Measurements from ENCODE around the gene ENTPD3. TPM values are rescaled to one million over a fixed set of nuclear protein-coding genes. Genes with fewer than 3 reads are reported as not detected.

ENTPD3 gene
- total RNA-seq, 1 experiment from 2014 or later: 6.0 TPM

DNA sequence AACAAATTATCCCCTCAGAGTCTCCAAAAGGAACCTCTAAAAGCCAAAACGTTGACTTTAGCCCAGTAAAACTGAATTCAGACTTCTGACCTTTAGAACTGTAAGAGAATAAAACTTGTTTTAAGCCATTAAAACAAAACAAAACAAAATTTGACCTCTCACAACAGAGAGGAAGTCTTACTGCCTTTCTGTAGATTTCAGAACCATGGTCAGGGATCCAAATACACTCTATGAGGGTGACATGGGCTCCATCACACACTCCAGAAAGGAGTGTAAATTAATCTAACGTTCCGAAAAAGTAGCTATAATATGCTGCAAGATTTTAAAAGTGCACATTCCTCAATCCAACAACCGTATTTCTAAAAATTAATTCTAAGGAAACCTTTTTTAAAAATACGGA is 50.9 kb downstream of the ENTPD3 start:
- ATAC-seq (no peak), DNase-seq (no peak)
- no peak overlapping the region for H3K4me3 ChIP-seq (ENCODE audit: low read length)
- no peaks in the 10 kb centered on the region for H3K79me2 ChIP-seq (ENCODE audit: low read length)
- H4K20me1 ChIP-seq (ENCODE audit: low read length): no peaks in the 10 kb centered on the region
- CTCF ChIA-PET: no interaction called here
- H3K36me3 ChIP-seq (ENCODE audit: low read depth, low read length): no peaks in the 10 kb centered on the region
- H3K27me3 ChIP-seq (ENCODE audit: low read length): no peaks in the 10 kb centered on the region
- H3K9me2 ChIP-seq (replicated peaks; ENCODE audit: low read length): no peaks in the 10 kb centered on the region
- H3K9me3 ChIP-seq (ENCODE audit: low read length): no peaks in the 10 kb centered on the region
- TF ChIP-seq EZH2 (IDR thresholded peaks at IDR 0.05; ENCODE audit: low read length, unreplicated experiment) (no peak), EZH2phosphoT487 (IDR thresholded peaks at IDR 0.05; ENCODE audit: borderline replicate concordance, low read length) (no peak)
- TF ChIP-seq, protein P1, sequence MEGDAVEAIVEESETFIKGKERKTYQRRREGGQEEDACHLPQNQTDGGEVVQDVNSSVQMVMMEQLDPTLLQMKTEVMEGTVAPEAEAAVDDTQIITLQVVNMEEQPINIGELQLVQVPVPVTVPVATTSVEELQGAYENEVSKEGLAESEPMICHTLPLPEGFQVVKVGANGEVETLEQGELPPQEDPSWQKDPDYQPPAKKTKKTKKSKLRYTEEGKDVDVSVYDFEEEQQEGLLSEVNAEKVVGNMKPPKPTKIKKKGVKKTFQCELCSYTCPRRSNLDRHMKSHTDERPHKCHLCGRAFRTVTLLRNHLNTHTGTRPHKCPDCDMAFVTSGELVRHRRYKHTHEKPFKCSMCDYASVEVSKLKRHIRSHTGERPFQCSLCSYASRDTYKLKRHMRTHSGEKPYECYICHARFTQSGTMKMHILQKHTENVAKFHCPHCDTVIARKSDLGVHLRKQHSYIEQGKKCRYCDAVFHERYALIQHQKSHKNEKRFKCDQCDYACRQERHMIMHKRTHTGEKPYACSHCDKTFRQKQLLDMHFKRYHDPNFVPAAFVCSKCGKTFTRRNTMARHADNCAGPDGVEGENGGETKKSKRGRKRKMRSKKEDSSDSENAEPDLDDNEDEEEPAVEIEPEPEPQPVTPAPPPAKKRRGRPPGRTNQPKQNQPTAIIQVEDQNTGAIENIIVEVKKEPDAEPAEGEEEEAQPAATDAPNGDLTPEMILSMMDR (conservative IDR thresholded peaks at IDR 0.05; ENCODE audit: low read depth, low read length): no peak
- no peak overlapping the region for H3K9ac ChIP-seq (ENCODE audit: low read length)
- no peak overlapping the region for H3K27ac ChIP-seq (ENCODE audit: low read length)
- H2AFZ ChIP-seq (ENCODE audit: low read length): no peak overlapping the region
- H3F3A ChIP-seq (ENCODE audit: low read length, unreplicated experiment): no peaks in the 10 kb centered on the region
- no peaks in the 10 kb centered on the region for H3K4me1 ChIP-seq (ENCODE audit: insufficient read depth, low read length)
- no peak overlapping the region for H3K4me2 ChIP-seq (ENCODE audit: low read length)
- intact Hi-C loops (cut with micrococcal nuclease): no loop called here
- POLR2A ChIA-PET (ENCODE audit: unreplicated experiment): no interaction called here
- no TSS peak for BruUV-seq (replicated peaks)

DNA sequence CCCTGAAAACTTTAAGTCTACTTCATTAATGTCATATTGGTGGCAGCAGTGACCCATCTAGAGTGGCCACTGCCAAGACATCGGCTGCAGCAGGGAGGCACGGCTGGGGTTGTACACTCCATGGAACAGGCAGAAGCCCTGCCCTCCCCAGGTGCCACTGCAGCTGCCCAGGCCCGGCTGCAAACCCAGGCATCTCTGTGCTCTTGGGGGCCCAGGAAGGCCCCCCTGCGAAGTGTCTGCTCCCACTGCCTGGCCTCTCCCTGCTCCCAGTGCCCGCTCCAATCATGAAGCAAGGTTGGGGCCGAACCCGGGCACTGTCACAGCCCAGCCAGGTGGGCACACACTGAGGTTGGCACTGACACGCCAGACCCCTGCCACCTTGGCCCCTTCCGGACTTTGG is 58.1 kb downstream of the ENTPD3 start:
- Histone ChIP-seq H3K4me3 (ENCODE audit: low read length) (no peak overlapping the region), H3K27me3 (ENCODE audit: low read length) (no peaks in the 10 kb centered on the region), H4K20me1 (ENCODE audit: low read length) (no peaks in the 10 kb centered on the region), H3K9me2 (replicated peaks; ENCODE audit: low read length) (no peaks in the 10 kb centered on the region), H3K9ac (ENCODE audit: low read length) (no peak overlapping the region), H3K4me1 (ENCODE audit: insufficient read depth, low read length) (no peaks in the 10 kb centered on the region), H2AFZ (ENCODE audit: low read length) (no peak overlapping the region), H3K79me2 (ENCODE audit: low read length) (no peaks in the 10 kb centered on the region), H3F3A (ENCODE audit: low read length, unreplicated experiment) (no peaks in the 10 kb centered on the region), H3K36me3 (ENCODE audit: low read depth, low read length) (no peaks in the 10 kb centered on the region), H3K27ac (ENCODE audit: low read length) (no peak overlapping the region), H3K4me2 (ENCODE audit: low read length) (no peak overlapping the region), H3K9me3 (ENCODE audit: low read length) (no peaks in the 10 kb centered on the region)
- BruUV-seq (replicated peaks): no TSS peak
- ChIA-PET CTCF (no interaction called here), POLR2A (ENCODE audit: unreplicated experiment) (no interaction called here)
- DNase-seq (no peak), ATAC-seq (no peak)
- TF ChIP-seq EZH2phosphoT487 (IDR thresholded peaks at IDR 0.05; ENCODE audit: borderline replicate concordance, low read length): no peak
- TF ChIP-seq EZH2 (IDR thresholded peaks at IDR 0.05; ENCODE audit: low read length, unreplicated experiment): no peak
- intact Hi-C loops (cut with micrococcal nuclease): no loop called here

DNA sequence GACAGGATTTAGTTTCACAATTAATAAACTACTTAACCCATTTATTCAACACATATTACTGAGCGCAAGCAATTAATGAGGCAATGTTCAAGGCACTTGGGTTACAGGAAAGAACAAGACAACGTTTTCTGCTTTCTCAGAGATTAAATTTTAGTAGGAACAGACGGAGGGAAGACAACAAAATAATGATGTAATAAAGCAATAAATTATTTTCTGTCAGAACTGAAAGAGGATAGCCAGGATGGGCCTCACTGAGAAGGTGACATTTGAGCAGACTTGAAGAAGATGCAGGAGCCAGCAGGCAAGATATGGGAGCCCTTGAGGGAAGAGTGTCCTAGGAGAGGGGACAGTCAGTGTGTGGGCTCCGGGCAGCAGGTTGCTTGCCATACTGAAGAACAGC is 58.9 kb downstream of the ENTPD3 start:
- CTCF ChIA-PET: no interaction called here
- no peaks in the 10 kb centered on the region for H3F3A ChIP-seq (ENCODE audit: low read length, unreplicated experiment)
- no peak overlapping the region for H3K4me3 ChIP-seq (ENCODE audit: low read length)
- no peaks in the 10 kb centered on the region for H3K9me3 ChIP-seq (ENCODE audit: low read length)
- TF ChIP-seq EZH2 (IDR thresholded peaks at IDR 0.05; ENCODE audit: low read length, unreplicated experiment): no peak
- TF ChIP-seq EZH2phosphoT487 (IDR thresholded peaks at IDR 0.05; ENCODE audit: borderline replicate concordance, low read length): no peak
- H3K4me2 ChIP-seq (ENCODE audit: low read length): no peak overlapping the region
- BruUV-seq (replicated peaks): no TSS peak
- ATAC-seq (no peak), DNase-seq (no peak)
- H3K79me2 ChIP-seq (ENCODE audit: low read length): no peaks in the 10 kb centered on the region
- POLR2A ChIA-PET (ENCODE audit: unreplicated experiment): no interaction called here
- H4K20me1 ChIP-seq (ENCODE audit: low read length): no peaks in the 10 kb centered on the region
- no peaks in the 10 kb centered on the region for H3K36me3 ChIP-seq (ENCODE audit: low read depth, low read length)
- H3K27ac ChIP-seq (ENCODE audit: low read length): no peak overlapping the region
- H2AFZ ChIP-seq (ENCODE audit: low read length): no peak overlapping the region
- no peak overlapping the region for H3K9ac ChIP-seq (ENCODE audit: low read length)
- intact Hi-C loops (cut with micrococcal nuclease): no loop called here
- no peaks in the 10 kb centered on the region for H3K9me2 ChIP-seq (replicated peaks; ENCODE audit: low read length)
- H3K27me3 ChIP-seq (ENCODE audit: low read length): no peaks in the 10 kb centered on the region
- H3K4me1 ChIP-seq (ENCODE audit: insufficient read depth, low read length): peaks cover 6% of the 10 kb centered on the region

DNA sequence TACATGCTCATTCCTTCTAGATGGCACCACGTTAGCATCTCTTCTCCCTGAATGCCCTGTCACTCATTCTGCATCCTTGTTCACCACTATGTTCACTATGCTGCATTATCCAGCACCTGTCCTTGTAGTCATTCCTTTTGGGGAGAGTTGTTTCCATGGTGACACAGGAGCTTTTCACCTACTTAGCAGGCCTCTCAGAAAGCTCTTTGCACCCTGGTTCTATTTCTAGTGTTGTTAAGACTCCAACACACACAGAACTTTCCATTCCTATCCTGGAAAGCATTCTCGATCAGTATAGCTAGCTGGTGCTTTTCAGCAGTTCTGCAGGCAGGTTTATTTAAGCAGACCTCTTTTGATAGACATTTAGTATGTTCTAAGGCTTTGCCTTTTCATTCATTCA is 63.5 kb downstream of the ENTPD3 start:
- ChIA-PET POLR2A (ENCODE audit: unreplicated experiment) (no interaction called here), CTCF (no interaction called here)
- H3K36me3 ChIP-seq (ENCODE audit: low read depth, low read length): no peaks in the 10 kb centered on the region
- intact Hi-C loops (cut with micrococcal nuclease): no loop called here
- H3K9me2 ChIP-seq (replicated peaks; ENCODE audit: low read length): no peaks in the 10 kb centered on the region
- H3K27me3 ChIP-seq (ENCODE audit: low read length): no peaks in the 10 kb centered on the region
- no peak for DNase-seq
- H3K9ac ChIP-seq (ENCODE audit: low read length): no peak overlapping the region
- no peaks in the 10 kb centered on the region for H4K20me1 ChIP-seq (ENCODE audit: low read length)
- no TSS peak for BruUV-seq (replicated peaks)
- H2AFZ ChIP-seq (ENCODE audit: low read length): no peak overlapping the region
- no peak for ATAC-seq
- TF ChIP-seq EZH2 (IDR thresholded peaks at IDR 0.05; ENCODE audit: low read length, unreplicated experiment): no peak
- no peak for TF ChIP-seq EZH2phosphoT487 (IDR thresholded peaks at IDR 0.05; ENCODE audit: borderline replicate concordance, low read length)
- TF ChIP-seq, protein P1 (conservative IDR thresholded peaks at IDR 0.05; ENCODE audit: low read depth, low read length): no peak
- peaks cover 38% of the 10 kb centered on the region for H3K4me1 ChIP-seq (ENCODE audit: insufficient read depth, low read length)
- H3K9me3 ChIP-seq (ENCODE audit: low read length): no peaks in the 10 kb centered on the region
- no peaks in the 10 kb centered on the region for H3K79me2 ChIP-seq (ENCODE audit: low read length)
- peaks cover 7% of the 10 kb centered on the region for H3F3A ChIP-seq (ENCODE audit: low read length, unreplicated experiment)
- H3K27ac ChIP-seq (ENCODE audit: low read length): no peak overlapping the region
- no peak overlapping the region for H3K4me2 ChIP-seq (ENCODE audit: low read length)
- H3K4me3 ChIP-seq (ENCODE audit: low read length): no peak overlapping the region
